Left lobe of liver (tissue), 2 donors: Measurements from ENCODE around the gene TENM3. TPM values are rescaled to one million over a fixed set of nuclear protein-coding genes. Genes with fewer than 3 reads are reported as not detected.

ENCODE experiments used
- ATAC-seq: fragments of 200-7000 bp; cut with Tn5 transposase; one replicate; pipeline ENCODE4 v1.9.1; 2020; ENCODE audit warnings: mild to moderate bottlenecking, moderate library complexity
- DNase-seq: peaks from one replicate; pipeline ENCODE4 v3.0.0-alpha.2; 2020; ENCODE audit warnings: low spot score
- total RNA-seq: library from RNA; stranded (reverse); gene quantifications from one replicate; pipeline ENCODE4 v1.2.1, GENCODE V29; 2021
- donor health status: DM: no; HTN: no; CAD: no; lungs with moderate emphysema.
- donor health status: DM: no; HTN: yes; CAD: no.

Gene TENM3
- total RNA-seq, 1 donor from 2014 or later: 1.4 TPM

DNA sequence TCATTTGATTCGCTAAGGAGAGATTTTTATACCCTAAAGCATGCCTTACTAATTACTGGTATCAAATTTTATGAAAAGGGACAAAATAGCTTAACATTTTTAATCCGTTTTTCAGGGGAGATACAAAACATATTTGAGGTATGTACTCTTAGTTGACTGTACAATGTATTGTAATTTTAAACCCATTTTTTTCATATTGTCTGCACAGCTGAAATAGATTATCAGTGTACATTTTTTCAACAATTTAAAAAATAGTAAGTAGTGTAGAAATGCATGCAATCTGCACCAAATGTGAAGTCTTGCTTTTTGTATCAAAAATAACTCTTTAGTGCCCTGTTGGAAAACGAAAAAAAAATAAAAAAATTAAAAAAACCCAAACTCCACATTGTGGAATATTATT is 82.2 kb downstream of the TENM3 start:
- no peak for DNase-seq
- ATAC-seq: no peak

- DNase-seq (no peak), ATAC-seq (no peak)
These were observed 82.7 kb downstream of the TENM3 start for GRCh38 chr4:182325848-182326255.

DNA sequence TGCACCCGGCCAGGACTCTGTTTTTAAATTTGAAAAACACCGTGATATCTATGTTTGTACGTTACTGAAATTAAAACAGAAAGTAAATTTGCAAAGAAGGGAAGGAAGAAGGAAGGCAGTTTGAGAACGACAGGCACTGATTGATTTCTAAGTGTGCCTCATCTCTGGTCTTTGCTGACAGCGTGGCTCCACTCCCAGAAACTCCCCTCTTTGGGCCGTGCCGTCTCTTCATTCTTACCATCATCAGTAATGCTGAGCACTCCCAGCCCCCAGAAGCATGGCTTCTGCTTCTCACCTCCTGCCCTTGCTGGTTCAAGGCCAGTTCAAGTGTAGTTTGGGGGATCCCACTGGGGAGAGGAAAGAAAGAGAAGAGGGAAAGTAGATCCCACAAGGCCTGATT is 85.3 kb downstream of the TENM3 start:
- ATAC-seq: no peak
- DNase-seq: no peak

DNA sequence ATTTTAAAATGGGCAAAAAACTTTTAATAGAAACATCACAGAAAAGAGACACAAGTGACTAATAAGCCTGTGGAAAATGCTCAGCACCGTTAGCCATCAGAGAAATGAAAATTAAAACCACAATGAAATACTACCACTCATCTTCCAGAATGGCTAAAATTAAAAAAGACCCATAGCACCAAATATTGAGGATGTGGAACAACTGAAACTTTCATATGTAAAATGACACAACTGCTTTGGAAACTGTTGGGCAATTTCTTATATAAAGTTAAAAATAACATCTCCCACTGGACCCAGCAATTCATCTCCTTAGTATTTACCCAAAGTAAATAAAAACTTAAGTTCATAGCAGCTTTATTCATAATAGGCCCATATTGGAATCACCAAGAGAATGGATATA is 94.2 kb downstream of the TENM3 start:
- no peak for ATAC-seq

DNA sequence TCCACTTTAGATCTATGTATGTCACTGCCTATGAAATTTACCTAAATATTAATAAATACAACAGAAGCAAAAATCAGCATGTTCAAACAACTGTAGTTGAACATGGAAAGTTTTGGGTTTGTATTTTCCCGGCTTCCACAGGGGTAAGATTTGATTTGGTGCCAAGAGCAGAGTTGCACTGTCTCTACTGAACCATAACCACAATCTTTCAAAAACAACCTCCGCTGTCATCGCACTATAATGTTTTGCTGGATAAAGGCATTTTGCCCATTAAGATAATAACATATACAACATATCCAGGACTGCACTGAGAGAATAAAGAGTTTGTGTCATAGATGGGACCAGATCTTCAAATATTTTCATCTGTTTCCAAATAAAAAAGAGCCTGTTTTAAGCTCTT is 94.9 kb downstream of the TENM3 start:
- DNase-seq: no peak
- no peak for ATAC-seq

More for the DNA sequence above, 94.2 kb downstream of the TENM3 start:
- DNase-seq: no peak

DNA sequence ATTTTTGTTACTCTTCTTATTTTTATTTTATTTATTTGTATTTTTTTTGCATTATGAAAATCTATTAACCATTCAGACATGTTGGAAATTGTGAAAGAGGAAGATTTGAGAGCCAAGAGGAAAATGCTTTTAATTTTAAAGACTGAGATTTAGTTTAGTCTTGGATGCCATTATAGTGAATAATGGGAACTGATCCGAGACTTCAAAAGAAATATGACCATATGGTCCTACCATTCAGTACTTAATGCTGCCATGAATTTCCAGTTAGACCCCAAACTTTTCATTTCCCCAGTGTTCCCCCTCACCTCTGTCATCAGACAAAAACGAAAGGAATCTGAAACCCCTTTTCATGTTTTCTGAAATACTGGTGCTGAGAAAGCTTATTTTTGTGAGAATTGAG is 95.5 kb downstream of the TENM3 start:
- no peak for ATAC-seq
- DNase-seq: no peak

DNA sequence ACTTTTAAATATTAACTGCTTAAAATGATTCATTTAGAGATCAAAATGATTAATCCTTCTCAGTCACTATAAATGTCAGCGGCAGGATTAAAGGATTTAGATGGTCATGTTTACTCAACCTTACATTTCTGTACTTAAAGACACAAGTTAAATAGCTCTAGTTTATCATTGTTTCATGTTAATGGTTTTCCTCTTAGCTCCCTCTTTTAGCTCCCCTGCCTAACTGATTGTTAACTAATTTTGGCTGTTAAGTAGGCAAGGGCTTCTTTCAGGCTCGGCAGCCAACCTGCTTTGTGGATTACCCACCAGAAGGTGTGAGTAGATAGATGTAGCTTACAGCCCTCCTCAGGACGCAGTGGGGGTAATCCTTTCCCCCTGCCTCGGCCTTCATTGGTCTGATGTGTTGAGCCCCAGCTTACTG is 96.0 kb downstream of the TENM3 start:
- DNase-seq: no peak
- no peak for ATAC-seq

DNA sequence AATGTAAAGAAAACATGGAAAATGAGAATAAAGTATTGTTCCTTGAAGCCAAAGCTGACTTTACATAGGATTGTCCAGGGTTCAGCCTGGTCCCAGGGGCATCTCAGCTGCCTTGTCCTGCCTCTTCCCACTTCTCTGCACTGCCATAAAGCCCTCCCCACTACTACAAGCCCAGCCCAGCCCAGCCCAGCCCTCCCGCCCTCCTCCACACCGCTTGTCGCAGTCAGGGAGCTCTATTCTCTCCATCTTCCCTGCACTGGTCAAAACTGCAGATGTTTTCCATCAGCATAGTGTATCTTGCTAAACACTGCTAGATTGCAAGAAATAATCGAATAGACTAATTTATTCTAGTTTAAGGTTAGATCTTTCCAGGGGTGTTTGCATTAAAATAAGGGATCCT is 100.3 kb downstream of the TENM3 start:
- DNase-seq: no peak
- no peak for ATAC-seq

DNA sequence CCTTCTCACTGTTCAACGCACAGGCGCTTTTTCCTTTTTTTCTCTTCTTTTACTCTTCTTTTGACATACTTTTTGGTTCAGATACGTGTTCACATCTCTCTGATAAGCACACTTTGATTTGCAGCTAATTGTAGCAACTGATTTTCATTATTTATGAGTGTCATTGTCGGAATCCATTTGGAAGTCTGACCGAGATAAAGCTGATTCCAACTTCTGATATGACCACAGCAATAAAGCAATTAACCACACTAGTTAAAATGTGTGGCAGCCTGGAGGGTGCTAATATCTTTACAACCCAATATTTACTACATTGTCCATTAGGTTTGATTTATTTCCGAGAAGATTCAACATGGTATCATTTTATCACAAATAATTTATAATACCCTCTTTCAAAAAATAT is 101.8 kb downstream of the TENM3 start:
- no peak for ATAC-seq
- DNase-seq: no peak

DNA sequence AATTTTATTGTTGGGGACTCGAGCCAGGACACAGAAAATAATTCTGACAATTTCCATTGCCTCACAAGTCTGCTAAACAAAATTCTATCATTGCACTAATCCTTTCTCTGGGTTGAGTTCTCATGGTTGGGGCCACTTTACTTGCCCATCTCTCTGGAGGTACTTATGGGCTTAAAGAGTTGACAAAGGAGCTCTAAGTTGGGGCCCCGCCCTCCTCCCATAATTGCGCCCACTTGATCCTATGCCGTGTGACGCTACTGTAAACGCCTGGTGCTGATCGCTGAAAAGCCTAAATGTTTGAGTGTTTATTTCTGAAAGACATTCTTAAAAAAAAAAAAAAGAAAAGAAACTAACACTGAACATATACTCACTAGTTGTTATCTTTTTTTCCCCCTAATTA is 103.0 kb downstream of the TENM3 start:
- DNase-seq (no peak), ATAC-seq (no peak)

- ATAC-seq: peak; percentile 80
These were observed 103.6 kb downstream of the TENM3 start for GRCh38 chr4:182346675-182347375.

GRCh38 chr4:182348779-182349326 is 105.7 kb downstream of the TENM3 start:
- no peak for DNase-seq
- ATAC-seq: peak; percentile 85

More at GRCh38 chr4:182346675-182347375, 103.6 kb downstream of the TENM3 start:
- peak; percentile 61 for DNase-seq

GRCh38 chr4:182350041-182350440 is 106.8 kb downstream of the TENM3 start:
- DNase-seq: no peak
- no peak for ATAC-seq

DNA sequence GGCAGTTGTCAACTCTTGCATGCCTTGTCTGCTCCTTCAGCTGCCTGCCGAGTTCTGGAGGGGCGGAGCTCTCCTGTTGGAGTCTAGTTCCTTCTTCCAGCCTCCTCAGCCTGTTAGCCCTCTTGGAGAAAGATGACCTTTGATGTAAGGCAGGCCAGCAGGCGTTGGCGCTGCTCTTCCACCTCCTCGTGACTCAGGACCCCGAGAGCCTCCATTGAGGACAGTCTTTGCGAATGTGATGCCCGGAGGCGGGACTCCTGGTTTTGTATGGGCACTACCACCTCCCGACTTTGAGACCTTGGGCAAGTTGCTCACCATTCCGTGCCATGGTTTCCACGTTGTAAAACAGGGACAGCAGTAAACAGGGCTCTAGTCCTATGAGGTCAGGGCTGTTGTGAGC is 108.3 kb downstream of the TENM3 start:
- no peak for DNase-seq
- no peak for ATAC-seq

- no peak for DNase-seq
- no peak for ATAC-seq
These were observed 110.9 kb downstream of the TENM3 start for GRCh38 chr4:182354106-182354505.

- no peak for ATAC-seq
- DNase-seq: no peak
These were observed 111.7 kb downstream of the TENM3 start for GRCh38 chr4:182354867-182355266.

- DNase-seq: no peak
- no peak for ATAC-seq
These were observed 124.0 kb downstream of the TENM3 start for GRCh38 chr4:182367153-182367552.

DNA sequence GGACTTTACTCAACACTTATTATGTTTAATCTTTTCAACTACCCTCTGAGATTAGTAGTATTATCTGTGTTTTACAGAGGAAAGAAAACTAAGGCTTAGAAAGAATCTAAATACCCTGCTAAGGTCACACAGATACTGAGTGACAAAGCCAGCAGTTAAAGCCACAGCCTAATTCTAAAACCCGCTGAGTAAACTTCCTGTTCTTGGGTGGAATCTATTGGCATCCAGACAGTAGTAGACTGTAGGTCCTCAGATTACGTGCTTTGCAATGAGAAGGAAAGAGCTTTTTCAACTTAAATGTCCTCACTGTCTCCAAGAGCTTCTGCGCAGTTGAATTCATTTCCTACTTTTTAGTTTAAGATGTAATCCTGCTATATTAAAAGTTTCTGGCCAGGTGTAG is 126.0 kb downstream of the TENM3 start:
- ATAC-seq: no peak

DNA sequence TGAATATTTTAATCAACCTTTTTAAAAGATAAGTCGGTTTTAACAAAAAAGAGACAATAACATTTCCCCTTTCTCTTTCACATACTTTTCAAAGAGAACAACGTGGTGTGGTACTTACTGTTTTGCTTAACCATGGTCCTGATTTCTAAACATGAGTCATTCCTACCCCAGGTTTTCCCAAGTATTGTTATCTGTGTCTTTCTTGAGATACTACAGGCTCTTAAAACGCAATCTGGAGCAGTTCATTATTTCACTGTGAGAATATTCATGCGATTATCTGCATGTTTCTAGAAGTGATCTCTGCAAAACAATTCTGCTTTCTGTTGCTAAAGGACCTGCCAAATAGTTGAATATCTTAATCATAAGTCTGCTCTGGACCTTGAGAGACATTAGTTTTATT is 127.3 kb downstream of the TENM3 start:
- ATAC-seq: no peak
- no peak for DNase-seq

More for the DNA sequence above, 126.0 kb downstream of the TENM3 start:
- no peak for DNase-seq

- DNase-seq: no peak
- no peak for ATAC-seq
These were observed 137.6 kb downstream of the TENM3 start for GRCh38 chr4:182380771-182381181.

GRCh38 chr4:182382941-182383340 is 139.7 kb downstream of the TENM3 start:
- DNase-seq (no peak), ATAC-seq (no peak)

DNA sequence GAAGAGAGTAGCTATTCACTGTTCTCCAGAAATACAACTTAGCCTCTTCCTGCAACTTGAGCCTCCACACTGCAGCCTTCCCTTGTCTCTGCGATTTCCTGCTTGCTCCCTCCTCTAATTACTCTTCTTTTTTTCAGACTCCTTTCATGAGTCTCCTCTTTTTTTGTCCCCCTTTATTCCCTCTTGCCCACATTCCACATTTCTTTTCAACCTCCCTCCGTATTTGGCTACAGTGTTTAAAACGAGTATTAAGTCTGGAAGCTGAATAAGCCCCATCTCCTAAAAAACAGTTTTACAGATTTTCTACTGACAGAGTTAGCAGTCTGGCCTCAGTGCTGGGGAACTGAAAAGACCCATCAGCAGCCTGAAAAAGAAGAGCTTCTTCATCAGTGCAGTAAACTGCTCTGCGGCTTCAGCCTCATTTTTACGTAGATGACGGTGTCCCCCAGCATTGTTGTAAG is 141.5 kb downstream of the TENM3 start:
- ATAC-seq: no peak
- DNase-seq: no peak

GRCh38 chr4:182385897-182386296 is 142.7 kb downstream of the TENM3 start:
- DNase-seq (no peak), ATAC-seq (no peak)
